Osteoblast (primary cell): ENCODE measurements around the gene PPP2R3B. TPM values are rescaled to one million over a fixed set of nuclear protein-coding genes. Genes with fewer than 3 reads are reported as not detected.

Experiments used
- DNase-seq: peaks from one replicate; pipeline ENCODE4 v3.0.0; 2011; ENCODE audit warnings: low spot score, mixed read lengths; ENCODE audit not compliant: insufficient read length; ENCODE audit errors: missing footprints
- H2AFZ ChIP-seq: 2 replicates; pipeline ENCODE4 v1.6.0; 2011; ENCODE audit warnings: mild to moderate bottlenecking, low read length
- H3K27ac ChIP-seq: 2 replicates; pipeline ENCODE4 v1.5.1; 2011; ENCODE audit warnings: mild to moderate bottlenecking, low read depth, low read length, moderate library complexity
- H3K27me3 ChIP-seq: 2 replicates; pipeline ENCODE4 v1.6.0; 2012; ENCODE audit warnings: mild to moderate bottlenecking, control low read depth, inconsistent platforms, low read length, moderate library complexity; ENCODE audit not compliant: insufficient read depth
- H3K36me3 ChIP-seq: 2 replicates; pipeline ENCODE4 v1.5.1; 2011; ENCODE audit warnings: mild to moderate bottlenecking, low read length, control low read depth, moderate library complexity; ENCODE audit not compliant: insufficient read depth
- H3K4me1 ChIP-seq: 2 replicates; pipeline ENCODE4 v1.5.1; 2011; ENCODE audit warnings: mild to moderate bottlenecking, low read length, control low read depth, moderate library complexity; ENCODE audit not compliant: insufficient read depth
- H3K4me2 ChIP-seq: 2 replicates; pipeline ENCODE4 v1.6.0; 2011; ENCODE audit warnings: mild to moderate bottlenecking, low read length; ENCODE audit not compliant: insufficient read depth
- H3K4me3 ChIP-seq: fragments of 200-600 bp; sonication (generic); 3 replicates; pipeline ENCODE4 v1.5.1; 2012; ENCODE audit warnings: mild to moderate bottlenecking, low read length, inconsistent platforms; ENCODE audit not compliant: insufficient read depth
- H3K79me2 ChIP-seq: 2 replicates; pipeline ENCODE4 v1.6.0; 2012; ENCODE audit warnings: mild to moderate bottlenecking, low read length, control low read depth, inconsistent platforms; ENCODE audit not compliant: insufficient read depth
- H3K9me3 ChIP-seq: 2 replicates; pipeline ENCODE4 v1.5.1; 2011; ENCODE audit warnings: low read depth, low read length, control low read depth
- H4K20me1 ChIP-seq: 2 replicates; pipeline ENCODE4 v1.6.0; 2012; ENCODE audit warnings: mild to moderate bottlenecking, low read length, control low read depth; ENCODE audit not compliant: insufficient read depth
- total RNA-seq: library from RNA; depleted of rRNA; stranded (reverse); fragments of >200 nt; gene quantifications from 2 replicates; pipeline ENCODE4 v1.2.3, GENCODE V29; 2012
- TF ChIP-seq, protein P1 (sequence below): IDR thresholded peaks from 2 replicates; pipeline ENCODE4 v1.5.1; 2011; ENCODE audit warnings: mild to moderate bottlenecking, low read depth, low read length, moderate library complexity; ENCODE audit errors: extremely low read depth

PPP2R3B gene
- total RNA-seq, 1 donor, result 13.4 TPM

DNA sequence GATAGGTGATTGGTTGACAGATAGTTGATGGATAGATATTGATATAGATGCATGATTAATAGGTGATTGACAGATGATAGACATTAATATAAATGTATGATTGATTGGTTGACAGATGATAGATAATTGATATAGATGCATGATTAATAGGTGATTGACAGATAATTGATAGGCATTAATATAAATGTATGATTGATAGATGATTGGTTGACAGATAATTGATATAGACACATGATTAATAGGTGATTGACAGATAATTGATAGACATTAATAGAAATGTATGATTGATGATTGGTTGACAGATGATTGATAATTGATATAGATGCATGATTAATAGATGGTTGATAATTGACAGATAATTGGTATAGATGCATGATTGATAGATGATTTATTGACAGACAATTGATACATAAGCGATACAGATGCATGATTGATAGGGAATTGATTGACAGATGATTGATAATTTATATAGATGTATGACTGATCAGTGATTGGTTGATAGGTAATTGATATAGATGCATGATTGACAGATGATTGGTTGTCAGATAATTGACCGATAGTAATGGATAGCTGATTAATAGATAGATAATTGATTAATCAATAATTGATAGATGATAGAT is 44.9 kb upstream of the PPP2R3B start:
- TF ChIP-seq, protein P1, sequence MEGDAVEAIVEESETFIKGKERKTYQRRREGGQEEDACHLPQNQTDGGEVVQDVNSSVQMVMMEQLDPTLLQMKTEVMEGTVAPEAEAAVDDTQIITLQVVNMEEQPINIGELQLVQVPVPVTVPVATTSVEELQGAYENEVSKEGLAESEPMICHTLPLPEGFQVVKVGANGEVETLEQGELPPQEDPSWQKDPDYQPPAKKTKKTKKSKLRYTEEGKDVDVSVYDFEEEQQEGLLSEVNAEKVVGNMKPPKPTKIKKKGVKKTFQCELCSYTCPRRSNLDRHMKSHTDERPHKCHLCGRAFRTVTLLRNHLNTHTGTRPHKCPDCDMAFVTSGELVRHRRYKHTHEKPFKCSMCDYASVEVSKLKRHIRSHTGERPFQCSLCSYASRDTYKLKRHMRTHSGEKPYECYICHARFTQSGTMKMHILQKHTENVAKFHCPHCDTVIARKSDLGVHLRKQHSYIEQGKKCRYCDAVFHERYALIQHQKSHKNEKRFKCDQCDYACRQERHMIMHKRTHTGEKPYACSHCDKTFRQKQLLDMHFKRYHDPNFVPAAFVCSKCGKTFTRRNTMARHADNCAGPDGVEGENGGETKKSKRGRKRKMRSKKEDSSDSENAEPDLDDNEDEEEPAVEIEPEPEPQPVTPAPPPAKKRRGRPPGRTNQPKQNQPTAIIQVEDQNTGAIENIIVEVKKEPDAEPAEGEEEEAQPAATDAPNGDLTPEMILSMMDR, result no peak
- H4K20me1 ChIP-seq, result no peaks in the 10 kb centered on the region
- no peaks in the 10 kb centered on the region for H3K36me3 ChIP-seq
- no peak for DNase-seq
- no peak overlapping the region for H2AFZ ChIP-seq
- H3K4me2 ChIP-seq, result no peak overlapping the region
- no peaks in the 10 kb centered on the region for H3K27me3 ChIP-seq
- no peaks in the 10 kb centered on the region for H3K4me1 ChIP-seq
- H3K4me3 ChIP-seq, result no peak overlapping the region
- no peaks in the 10 kb centered on the region for H3K79me2 ChIP-seq
- no peaks in the 10 kb centered on the region for H3K9me3 ChIP-seq
- no peak overlapping the region for H3K27ac ChIP-seq

DNA sequence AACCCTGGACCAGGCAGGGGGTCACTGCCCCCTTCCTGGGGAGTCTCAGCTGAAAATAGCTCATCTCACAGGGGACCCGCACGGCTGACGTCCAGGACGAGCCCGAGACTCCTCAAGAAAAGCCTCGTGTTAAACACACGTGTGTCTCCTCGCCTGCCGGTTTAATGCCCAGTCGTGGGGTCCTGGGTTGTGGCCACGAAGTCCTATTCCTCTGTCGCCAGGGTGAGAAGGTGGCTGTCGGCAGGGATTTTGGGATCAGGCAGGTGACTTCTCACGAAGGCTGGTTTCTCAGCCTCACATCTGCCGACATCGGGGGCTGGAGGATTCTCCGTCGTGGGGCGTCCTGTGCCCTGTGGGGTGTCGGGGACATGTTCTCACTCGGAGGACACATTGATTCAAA is 44.3 kb upstream of the PPP2R3B start:
- H3K9me3 ChIP-seq, result no peaks in the 10 kb centered on the region
- no peaks in the 10 kb centered on the region for H3K36me3 ChIP-seq

DNA sequence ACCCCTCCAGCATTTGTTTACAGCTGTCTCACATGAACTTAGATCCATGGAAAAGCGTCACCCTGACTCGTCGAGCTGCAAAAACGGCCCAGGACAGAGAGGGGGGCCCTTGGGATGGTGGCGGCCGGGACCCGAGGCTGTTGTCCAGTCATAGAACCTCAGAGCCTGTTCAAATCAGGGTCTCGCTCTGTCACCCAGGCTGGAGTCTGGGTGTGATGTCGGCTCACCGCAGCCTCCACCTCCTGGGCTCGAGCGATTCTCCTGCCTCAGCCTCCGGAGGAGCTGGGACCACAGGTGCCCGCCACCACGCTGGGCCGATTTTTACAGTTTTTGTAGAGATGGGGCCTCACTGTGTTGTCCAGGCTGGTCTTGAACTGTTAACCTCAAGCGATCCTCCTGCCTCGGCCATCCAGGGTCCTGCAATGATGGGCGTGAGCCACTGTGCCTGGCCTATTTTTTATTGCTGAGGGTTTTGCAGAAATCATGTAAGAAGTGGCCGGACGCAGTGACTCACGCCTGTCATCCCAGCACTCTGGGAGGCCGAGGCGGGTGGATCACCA is 42.6 kb upstream of the PPP2R3B start:
- H3K9me3 ChIP-seq, result no peaks in the 10 kb centered on the region
- no peaks in the 10 kb centered on the region for H4K20me1 ChIP-seq
- no peak overlapping the region for H3K4me2 ChIP-seq

More for the DNA sequence above, 44.3 kb upstream of the PPP2R3B start:
- H2AFZ ChIP-seq, result no peak overlapping the region
- DNase-seq, result no peak
- H4K20me1 ChIP-seq, result no peaks in the 10 kb centered on the region
- no peaks in the 10 kb centered on the region for H3K79me2 ChIP-seq
- H3K4me3 ChIP-seq, result no peak overlapping the region
- H3K4me1 ChIP-seq, result no peaks in the 10 kb centered on the region
- H3K4me2 ChIP-seq, result no peak overlapping the region
- no peaks in the 10 kb centered on the region for H3K27me3 ChIP-seq
- TF ChIP-seq, protein P1, result no peak
- H3K27ac ChIP-seq, result no peak overlapping the region

More for the DNA sequence above, 42.6 kb upstream of the PPP2R3B start:
- no peak for DNase-seq
- Histone ChIP-seq H3K4me3 (no peak overlapping the region), H3K79me2 (no peaks in the 10 kb centered on the region), H3K36me3 (no peaks in the 10 kb centered on the region), H3K4me1 (no peaks in the 10 kb centered on the region), H3K27ac (no peak overlapping the region), H3K27me3 (no peaks in the 10 kb centered on the region), H2AFZ (no peak overlapping the region)
- TF ChIP-seq, protein P1, result no peak
